Measurements from ENCODE around the gene PLXDC1. TPM values are rescaled to one million over a fixed set of nuclear protein-coding genes. Genes with fewer than 3 reads are reported as not detected.

Gene PLXDC1
- total RNA-seq, 1 experiment from 2014 or later = 0.75 TPM

DNA sequence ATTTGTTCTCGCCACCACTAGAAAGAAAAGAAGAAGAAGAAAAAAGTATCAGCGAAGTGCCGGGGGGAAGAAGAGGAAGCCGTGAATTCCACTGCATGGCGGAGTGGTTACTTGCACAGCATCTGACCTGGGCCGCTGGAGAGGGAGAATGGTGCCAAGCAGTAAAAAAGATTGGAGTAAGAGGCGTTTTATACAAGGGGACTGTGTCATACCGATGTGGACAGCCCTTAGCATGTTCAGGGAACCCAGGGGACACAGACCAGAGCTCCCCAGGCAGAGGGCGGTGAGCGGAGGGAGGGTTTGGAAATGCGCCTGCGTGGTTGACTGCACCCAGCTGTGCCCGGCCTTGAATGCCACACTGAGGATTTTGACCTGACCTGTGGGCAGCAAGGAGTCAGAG is 52.8 kb downstream of the PLXDC1 start:
- POLR2A ChIA-PET (ENCODE audit: low non-redundant PET) = no interaction called here

DNA sequence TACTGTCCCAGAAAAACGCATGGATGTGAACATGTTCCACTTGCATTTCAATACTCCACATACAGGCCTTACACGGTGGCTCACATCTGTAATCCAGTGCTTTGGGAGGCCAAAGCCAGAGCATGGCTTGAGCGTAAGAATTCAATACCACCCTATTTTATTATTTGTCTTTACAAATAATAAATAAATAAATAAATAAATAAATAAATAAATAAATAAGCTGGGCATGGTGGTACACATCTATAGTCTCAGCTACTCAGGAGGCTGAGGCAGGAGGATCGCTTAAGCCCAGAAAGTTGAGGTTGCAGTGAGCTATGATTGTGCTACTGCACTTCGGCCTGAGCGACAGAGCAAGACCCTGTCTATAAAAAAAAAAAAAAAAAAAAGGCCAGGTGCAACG is 53.9 kb downstream of the PLXDC1 start:
- TF ChIP-seq, protein P1, sequence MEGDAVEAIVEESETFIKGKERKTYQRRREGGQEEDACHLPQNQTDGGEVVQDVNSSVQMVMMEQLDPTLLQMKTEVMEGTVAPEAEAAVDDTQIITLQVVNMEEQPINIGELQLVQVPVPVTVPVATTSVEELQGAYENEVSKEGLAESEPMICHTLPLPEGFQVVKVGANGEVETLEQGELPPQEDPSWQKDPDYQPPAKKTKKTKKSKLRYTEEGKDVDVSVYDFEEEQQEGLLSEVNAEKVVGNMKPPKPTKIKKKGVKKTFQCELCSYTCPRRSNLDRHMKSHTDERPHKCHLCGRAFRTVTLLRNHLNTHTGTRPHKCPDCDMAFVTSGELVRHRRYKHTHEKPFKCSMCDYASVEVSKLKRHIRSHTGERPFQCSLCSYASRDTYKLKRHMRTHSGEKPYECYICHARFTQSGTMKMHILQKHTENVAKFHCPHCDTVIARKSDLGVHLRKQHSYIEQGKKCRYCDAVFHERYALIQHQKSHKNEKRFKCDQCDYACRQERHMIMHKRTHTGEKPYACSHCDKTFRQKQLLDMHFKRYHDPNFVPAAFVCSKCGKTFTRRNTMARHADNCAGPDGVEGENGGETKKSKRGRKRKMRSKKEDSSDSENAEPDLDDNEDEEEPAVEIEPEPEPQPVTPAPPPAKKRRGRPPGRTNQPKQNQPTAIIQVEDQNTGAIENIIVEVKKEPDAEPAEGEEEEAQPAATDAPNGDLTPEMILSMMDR (conservative IDR thresholded peaks at IDR 0.05; ENCODE audit: low read depth, low read length) = no peak
- no peak for TF ChIP-seq EZH2 (IDR thresholded peaks at IDR 0.05; ENCODE audit: borderline replicate concordance, low read depth, low read length, poor library complexity, severe bottlenecking)

More for the DNA sequence above, 52.8 kb downstream of the PLXDC1 start:
- intact Hi-C loops (cut with micrococcal nuclease; ENCODE audit: unreplicated experiment) = no loop called here
- Histone ChIP-seq H3K27ac (ENCODE audit: low read depth, low read length, poor library complexity, severe bottlenecking) (no peak overlapping the region), H3K4me3 (ENCODE audit: low read depth, low read length, poor library complexity, severe bottlenecking) (no peak overlapping the region), H3K27me3 (replicated peaks; ENCODE audit: insufficient read depth, low read depth, low read length, poor library complexity) (no peaks in the 10 kb centered on the region), H3K4me1 (ENCODE audit: insufficient read depth, low read length, poor library complexity, severe bottlenecking) (peaks cover 13% of the 10 kb centered on the region), H3K9me3 (ENCODE audit: low read depth, low read length, poor library complexity, severe bottlenecking) (no peaks in the 10 kb centered on the region), H3K36me3 (ENCODE audit: insufficient read depth, low read length, poor library complexity, severe bottlenecking) (no peaks in the 10 kb centered on the region)
- CTCF ChIA-PET = no interaction called here
- no peak for DNase-seq (ENCODE audit: low spot score)
- BruUV-seq (replicated peaks) = no TSS peak
- TF ChIP-seq, protein P1 (conservative IDR thresholded peaks at IDR 0.05; ENCODE audit: low read depth, low read length) = no peak
- TF ChIP-seq EZH2 (IDR thresholded peaks at IDR 0.05; ENCODE audit: borderline replicate concordance, low read depth, low read length, poor library complexity, severe bottlenecking) = no peak

DNA sequence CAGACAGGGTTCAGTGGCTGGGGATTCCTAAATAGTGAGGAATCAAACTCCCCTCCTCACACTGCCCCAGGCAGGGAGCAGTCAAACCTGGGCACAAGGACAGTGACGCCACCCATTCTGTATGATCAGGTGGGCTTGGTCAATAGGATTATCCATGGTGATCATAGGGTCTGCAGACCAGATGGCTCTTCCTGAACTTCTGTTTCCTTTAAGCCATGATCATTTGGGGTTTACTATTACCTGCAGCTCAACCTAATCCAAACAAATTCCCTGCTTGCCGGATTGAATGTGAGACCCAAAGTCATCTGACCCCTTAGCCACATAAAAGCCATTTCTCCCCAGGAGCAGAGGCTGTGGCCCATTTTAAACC is 54.3 kb downstream of the PLXDC1 start:
- no TSS peak for BruUV-seq (replicated peaks)
- Histone ChIP-seq H3K4me1 (ENCODE audit: insufficient read depth, low read length, poor library complexity, severe bottlenecking) (peaks cover 13% of the 10 kb centered on the region), H3K36me3 (ENCODE audit: insufficient read depth, low read length, poor library complexity, severe bottlenecking) (no peaks in the 10 kb centered on the region), H3K4me3 (ENCODE audit: low read depth, low read length, poor library complexity, severe bottlenecking) (no peak overlapping the region), H3K27me3 (replicated peaks; ENCODE audit: insufficient read depth, low read depth, low read length, poor library complexity) (no peaks in the 10 kb centered on the region), H3K27ac (ENCODE audit: low read depth, low read length, poor library complexity, severe bottlenecking) (no peak overlapping the region), H3K9me3 (ENCODE audit: low read depth, low read length, poor library complexity, severe bottlenecking) (no peaks in the 10 kb centered on the region)
- TF ChIP-seq EZH2 (IDR thresholded peaks at IDR 0.05; ENCODE audit: borderline replicate concordance, low read depth, low read length, poor library complexity, severe bottlenecking) = no peak
- TF ChIP-seq, protein P1 (conservative IDR thresholded peaks at IDR 0.05; ENCODE audit: low read depth, low read length) = no peak
- intact Hi-C loops (cut with micrococcal nuclease; ENCODE audit: unreplicated experiment) = no loop called here
- DNase-seq (ENCODE audit: low spot score) = no peak
- CTCF ChIA-PET = no interaction called here
- POLR2A ChIA-PET (ENCODE audit: low non-redundant PET) = no interaction called here

More for the DNA sequence above, 53.9 kb downstream of the PLXDC1 start:
- ChIA-PET POLR2A (ENCODE audit: low non-redundant PET) (no interaction called here), CTCF (no interaction called here)
- no peak overlapping the region for H3K27ac ChIP-seq (ENCODE audit: low read depth, low read length, poor library complexity, severe bottlenecking)
- intact Hi-C loops (cut with micrococcal nuclease; ENCODE audit: unreplicated experiment) = no loop called here
- peaks cover 13% of the 10 kb centered on the region for H3K4me1 ChIP-seq (ENCODE audit: insufficient read depth, low read length, poor library complexity, severe bottlenecking)
- DNase-seq (ENCODE audit: low spot score) = no peak
- H3K9me3 ChIP-seq (ENCODE audit: low read depth, low read length, poor library complexity, severe bottlenecking) = no peaks in the 10 kb centered on the region
- H3K27me3 ChIP-seq (replicated peaks; ENCODE audit: insufficient read depth, low read depth, low read length, poor library complexity) = no peaks in the 10 kb centered on the region
- no peaks in the 10 kb centered on the region for H3K36me3 ChIP-seq (ENCODE audit: insufficient read depth, low read length, poor library complexity, severe bottlenecking)
- BruUV-seq (replicated peaks) = no TSS peak
- no peak overlapping the region for H3K4me3 ChIP-seq (ENCODE audit: low read depth, low read length, poor library complexity, severe bottlenecking)

All from A673 (cell line).